Activated CD4-positive, CD25-positive, alpha-beta regulatory T cell (primary cell): ENCODE data around the gene OPA3.

Source experiments
- DNase-seq, 4 experiments: peaks; one replicate each; lab custom pipeline; 2025; lab: John Stamatoyannopoulos, UW

The OPA3 gene

DNA sequence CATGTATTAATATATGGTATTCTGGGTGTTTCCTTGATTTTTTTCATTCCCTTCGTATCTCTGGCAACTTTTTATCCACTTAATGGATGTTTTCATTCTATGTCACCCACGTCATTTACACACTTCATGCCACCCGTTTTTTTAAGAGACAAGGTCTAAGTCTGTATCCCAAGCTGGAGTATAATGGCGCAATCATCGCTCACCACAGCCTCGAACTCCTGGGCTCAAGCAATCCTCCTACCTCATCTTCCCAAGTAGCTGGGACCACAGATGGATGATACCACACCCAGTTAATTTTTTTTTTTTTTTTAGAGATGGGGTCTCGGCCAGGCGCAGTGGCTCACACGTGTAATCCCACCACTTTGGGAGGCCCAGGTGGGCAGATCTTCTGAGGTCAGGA, 80.7 kb downstream of the OPA3 start:
- no peak for DNase-seq

DNA sequence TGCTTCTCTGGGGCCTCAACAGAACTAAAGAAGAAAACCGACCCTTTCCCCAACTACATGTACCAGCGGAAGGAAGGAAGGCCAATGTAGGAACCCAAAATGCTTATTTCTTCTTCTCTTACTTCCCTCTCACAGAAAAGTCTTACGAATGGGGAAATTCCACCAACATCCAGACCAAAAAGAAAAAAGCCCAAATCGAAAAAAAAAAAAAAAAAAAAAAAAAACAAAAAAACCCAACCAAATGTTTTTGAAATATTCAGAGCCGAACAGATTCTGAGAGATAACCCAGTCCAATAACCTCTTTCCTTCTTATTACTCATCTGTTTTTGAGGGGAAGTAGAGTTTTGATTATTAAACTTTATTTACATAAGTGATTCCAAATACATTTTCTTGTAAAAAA, 82.5 kb downstream of the OPA3 start:
- DNase-seq = no peak

DNA sequence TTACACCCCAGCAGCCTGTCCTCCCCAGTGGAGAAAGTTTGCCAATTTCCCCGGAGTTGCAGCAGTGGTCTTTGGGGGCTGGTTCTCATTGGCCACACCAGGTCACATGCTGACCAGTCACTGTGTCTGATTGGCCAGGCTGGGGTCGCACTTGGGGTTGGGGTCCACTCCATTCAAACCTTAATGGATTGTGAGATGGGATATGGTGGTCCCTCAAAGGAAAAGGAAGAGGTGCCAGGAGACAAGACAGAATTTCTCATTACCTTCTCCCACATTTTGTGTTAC, 82.9 kb downstream of the OPA3 start:
- no peak for DNase-seq

DNA sequence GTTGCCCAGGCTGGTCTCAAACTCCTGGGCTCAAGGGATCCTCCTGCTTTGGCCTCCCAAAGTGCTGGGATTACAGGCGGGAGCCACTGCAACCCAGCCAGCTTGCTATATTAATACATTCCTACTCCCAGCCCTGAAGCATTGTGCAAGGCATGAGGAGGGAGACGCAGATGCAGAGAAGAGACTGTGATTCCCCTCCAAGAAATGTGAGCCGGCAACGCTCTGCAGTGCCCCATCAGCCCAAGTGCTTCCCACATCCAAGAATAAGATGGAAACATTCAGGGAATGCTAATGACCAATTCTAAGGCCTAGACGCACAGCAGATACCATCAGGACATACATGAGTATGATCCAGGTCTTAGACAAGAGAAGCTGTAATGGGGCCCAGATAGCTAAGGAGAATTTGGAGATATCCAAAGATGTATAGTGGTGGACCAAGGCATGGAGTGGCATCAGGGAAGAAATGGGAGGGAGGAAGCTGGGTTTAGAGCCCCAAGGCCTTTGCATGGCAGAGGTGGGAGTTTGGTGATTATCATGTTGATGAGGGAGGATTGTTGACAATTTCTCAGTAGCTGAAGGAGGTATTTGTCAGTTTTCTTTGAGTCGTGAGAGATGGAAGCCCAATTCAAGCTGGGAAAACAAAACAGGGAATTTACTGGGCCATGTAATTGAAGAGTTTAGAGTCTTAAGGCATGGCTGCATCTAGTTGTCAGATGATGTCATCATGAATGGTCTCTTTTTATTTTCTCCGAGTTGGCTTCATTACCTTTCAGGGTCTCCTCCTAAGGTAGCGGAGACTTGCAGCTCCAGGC, 83.5 kb downstream of the OPA3 start:
- DNase-seq = no peak

DNA sequence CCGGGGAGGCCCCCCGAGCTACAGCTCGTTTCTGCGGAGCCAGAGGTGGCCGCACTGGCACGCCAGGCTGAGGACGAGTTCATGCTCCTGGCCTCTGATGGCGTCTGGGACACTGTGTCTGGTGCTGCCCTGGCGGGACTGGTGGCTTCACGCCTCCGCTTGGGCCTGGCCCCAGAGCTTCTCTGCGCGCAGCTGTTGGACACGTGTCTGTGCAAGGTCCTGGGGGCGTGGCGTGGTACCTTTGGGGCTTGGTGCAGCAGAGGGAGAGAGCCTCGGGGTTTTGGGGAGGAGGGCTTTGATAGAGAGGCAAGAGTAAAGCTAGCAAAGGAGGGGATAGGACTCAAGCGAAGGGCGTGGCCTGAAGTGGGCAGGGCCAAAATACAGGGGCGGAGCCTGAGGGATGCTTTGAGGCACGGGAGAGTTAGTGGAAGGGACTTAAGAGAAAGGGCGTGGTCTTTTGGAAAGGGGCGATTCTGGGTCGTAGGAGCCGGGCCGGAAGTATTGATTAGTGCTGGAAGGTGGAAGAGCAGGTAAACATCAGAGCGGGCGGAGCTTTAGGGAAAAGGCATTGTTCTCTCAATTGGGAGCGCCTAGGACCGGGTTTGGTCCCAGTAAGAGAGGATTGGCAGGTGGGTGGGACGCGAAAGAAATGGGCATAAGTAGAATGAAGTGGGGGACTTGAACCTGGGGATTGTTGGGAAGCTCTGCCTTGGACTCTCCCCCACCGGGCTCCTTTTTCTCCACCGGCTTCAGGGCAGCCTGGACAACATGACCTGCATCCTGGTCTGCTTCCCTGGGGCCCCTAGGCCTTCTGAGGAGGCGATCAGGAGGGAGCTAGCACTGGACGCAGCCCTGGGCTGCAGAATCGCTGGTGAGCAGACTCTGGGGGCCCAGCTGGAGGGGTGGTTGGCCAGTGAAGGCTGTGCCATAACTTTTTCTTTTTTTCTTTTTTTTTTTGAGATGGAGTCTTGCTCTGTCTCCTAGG, 85.1 kb downstream of the OPA3 start:
- peak in 1 of 4 experiments; percentile 14 for DNase-seq

DNA sequence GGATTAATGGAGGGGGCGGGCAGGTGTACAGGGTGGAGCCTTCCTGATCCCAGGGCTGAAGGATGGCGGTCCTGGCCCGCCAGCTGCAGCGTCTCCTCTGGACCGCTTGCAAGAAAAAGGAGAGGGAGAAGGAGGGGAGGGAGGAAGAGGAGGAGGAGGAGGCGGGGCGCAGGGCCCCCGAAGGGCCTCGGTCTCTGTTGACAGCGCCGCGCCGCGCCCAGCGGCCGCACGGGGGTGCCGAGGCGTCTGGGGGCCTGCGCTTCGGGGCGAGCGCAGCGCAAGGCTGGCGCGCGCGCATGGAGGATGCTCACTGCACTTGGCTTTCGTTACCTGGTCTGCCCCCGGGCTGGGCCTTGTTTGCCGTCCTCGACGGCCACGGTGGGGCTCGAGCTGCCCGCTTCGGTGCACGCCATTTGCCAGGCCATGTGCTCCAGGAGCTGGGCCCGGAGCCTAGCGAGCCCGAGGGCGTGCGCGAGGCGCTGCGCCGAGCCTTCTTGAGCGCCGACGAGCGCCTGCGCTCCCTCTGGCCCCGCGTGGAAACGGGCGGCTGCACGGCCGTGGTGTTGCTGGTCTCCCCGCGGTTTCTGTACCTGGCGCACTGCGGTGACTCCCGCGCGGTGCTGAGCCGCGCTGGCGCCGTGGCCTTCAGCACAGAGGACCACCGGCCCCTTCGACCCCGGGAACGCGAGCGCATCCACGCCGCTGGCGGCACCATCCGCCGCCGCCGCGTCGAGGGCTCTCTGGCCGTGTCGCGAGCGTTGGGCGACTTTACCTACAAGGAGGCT, 86.0 kb downstream of the OPA3 start, which contains the start of gene PPM1N:
TSS of gene PPM1N (plus strand) at position 33 of the 785 bp plus-strand sequence. CDS start at position 63, 30 bp downstream.
- DNase-seq = peak; percentile 15 to 57 (median 44)

DNA sequence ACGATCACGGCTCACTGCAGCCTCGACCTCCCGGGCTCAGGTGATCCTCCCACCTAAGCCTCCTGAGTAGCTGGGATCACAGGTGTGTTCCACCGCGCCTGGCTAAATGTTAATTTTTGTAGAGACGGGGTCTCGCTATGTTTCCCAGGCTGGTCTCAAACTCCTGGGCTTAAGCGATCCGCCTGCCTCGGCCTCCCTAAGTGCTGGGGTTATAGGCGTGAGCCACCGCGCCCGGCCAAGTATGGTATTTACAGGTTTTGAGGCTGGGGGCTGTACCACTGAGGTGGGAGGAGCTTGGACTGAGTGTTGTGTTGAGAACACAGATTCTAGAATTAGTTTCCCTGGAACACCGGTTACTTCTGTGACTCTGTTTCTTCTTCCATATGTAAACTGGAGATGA, 86.8 kb downstream of the OPA3 start:
- no peak for DNase-seq

DNA sequence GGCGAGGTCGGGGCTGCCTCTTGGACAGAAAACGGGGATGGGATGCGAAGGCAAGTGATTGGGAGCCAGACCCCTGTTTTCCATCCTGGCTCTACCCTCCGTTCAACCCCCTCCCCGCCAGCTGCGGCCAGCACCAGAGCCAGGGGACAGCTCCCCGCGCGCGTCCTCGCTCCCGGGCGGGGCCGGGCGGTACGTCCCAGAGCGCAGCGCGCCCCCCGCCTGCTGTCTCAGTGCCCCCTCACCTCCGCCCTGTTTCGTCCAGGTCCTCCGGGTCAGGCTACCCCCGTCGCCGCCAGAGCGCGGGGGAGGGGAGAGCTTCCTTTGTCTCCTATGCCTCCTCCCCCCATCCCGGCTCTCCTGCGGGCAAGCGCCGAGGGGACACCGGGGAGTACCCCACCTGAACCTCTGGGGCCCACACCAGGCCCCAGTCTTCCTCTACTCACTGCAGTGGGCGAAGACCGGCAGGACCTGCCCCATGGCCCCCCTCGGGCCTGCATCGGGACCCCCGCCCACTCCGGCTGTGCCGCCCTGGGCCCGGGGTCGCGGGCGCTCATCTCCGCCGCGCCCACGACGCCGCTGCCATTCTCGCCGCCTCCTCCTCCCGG, 88.2 kb downstream of the OPA3 start:
- peak in 1 of 4 experiments; percentile 22 for DNase-seq

DNA sequence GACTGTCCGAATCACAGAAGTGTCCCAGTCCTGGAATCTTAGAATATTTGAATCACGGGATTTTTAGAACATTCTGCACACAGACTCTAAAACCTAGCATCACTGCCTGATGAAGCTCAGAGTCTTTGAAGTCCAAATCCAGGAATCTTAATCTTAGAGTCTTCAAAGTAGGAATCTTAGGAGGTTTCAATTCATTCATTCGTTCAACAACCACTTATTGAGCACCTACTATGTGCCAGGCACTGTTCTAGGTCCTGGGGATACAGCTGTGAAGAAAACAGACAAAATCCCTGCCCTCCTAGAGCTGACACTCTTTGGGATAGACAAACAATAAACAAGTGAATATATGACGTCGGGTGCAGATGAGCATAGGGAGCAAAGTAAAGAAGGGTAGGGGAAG, 89.4 kb downstream of the OPA3 start:
- no peak for DNase-seq

DNA sequence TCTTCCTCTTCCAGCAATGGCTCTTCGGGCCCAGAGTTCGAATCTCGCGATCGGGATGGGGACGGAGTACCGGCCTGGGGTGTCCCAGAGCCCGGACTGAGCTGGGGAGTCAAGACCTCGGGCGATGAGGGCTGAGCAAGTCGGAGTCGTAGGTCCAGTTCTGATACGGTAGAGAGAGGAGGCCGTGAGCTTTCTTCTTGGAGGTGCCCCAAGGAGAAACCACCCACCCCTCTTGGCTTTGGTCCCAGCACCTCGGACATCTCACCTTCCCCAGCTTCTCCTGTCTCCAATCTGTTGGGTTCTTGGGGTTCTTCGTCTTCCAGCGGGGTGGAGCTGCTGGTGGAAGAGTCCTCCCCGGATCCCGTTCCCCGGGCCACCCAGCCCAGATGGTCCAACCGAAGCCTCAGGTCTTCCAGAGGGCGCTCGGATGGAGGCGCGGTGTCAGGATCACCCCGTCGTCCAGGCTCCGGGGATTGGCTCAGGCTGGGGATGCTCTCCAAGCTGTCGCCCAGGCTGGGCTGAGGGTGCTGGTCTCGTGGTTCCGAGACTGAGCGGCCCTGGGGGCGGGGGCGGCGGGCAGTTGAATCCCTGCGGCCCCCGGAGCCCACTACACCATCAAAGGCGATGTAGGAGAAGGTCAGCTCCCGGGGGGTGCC, 90.2 kb downstream of the OPA3 start:
- no peak for DNase-seq

DNA sequence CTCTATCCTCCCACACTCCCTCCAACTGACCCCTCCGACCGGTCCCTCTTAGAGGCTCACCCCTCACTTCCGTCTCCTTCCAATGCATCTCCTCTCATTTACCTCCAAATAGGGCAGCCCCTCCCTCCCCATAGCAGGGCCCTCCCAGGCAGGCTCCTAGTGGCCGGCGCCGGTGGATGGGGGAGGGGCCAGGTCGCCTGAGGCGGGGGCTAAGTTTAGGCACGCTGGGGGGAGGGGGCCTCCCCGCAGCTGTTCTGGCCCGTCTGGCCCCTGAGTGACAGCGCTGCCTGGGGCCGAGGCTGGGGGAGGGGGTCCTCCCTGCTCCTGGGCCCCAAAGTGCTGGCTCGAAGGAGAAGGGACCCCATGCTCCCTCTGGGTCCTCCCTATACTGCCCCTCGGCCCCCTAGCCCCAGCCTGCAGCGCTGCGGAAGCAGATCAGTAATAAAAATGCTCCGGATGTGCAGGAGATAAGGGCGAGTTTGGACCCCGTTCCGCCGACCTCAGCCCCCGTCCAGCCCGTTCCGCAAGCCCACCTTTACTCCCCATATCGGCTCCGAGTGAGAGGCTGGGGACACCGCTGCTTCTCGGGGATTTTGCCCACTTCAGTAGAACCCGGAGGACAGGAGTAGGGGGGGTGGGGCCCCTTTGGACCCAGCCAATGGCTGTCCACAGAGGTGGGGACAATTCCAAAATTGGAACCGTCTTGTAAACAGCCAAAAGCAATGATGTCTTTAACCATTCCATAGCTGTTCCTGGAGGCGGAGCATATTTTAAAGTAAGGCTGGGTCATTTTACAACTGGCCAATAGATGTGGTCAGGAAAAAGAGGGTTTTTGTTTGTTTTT, 91.8 kb downstream of the OPA3 start:
- no peak for DNase-seq

DNA sequence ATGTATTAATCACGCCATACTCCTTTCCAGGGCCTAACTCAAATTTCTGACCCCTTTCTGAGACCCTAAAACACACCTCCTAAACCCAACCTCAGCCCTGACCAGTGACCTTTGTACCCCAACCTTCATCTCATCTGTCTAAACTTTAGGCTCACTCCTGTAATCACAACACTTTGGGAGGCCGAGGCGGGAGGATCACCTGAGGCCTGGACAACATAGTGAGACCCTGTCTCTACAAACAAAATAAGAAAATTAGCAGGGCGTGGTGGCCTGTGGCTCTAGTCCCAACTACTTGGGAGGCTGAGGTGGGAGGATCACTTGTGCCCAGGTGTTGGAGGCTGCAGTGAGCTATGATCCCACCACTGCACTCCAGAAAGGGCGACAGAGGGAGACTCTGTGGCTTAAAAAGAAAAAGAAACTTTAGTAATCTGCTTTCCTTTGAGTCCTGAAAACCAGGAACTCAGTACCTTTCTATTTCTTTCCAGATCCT, 92.4 kb downstream of the OPA3 start:
- DNase-seq = no peak

DNA sequence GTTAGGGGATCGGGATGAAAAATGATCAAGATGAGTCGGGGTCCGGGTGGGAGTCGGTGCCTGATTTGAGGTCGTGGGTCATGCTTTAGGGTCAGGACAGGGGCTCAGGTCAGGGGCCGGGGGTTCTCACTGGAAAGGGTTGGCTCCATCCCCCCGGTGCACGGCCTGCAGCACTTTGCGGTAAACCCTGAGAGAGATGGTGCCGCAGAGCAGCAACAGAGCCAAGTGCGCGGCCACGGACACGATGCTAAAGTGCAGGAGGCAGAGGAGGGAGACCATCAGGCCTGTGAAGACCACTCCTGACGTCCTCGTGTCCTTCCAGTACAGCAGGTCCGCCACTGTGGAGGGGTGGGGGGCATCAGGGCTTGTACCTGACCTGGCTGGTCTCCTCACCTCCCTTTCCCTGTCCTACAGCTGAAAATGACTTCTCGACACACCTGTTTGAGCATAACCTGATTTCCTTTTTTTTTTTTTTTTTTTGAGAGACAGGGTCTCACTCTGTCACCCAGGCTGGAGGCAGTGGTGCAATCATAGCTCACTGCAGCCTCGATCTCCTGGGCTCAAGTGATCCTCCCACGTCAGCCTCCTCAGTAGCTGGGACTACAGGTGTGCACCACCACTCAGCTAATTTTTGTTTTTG, 95.3 kb downstream of the OPA3 start:
- no peak for DNase-seq

DNA sequence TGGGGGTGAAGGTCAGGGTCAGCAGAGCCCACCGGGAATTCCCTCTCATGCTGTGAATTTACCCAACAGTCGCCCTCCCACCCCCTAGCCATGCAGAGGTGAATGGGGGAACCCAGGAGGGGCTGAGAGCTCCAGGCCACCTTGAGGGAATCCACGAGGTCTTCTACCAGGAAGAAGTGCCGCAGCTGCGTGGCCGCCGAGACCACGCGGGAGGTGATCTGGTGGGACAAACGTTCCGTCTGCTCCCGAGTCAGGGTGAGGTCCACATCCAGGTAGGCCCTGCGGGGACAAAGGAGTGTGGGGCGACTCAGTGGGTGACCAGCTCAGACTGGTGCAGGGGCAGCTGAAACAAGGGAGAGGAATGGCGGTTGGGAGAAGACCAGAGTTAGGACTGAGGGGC, 95.9 kb downstream of the OPA3 start:
- no peak for DNase-seq

DNA sequence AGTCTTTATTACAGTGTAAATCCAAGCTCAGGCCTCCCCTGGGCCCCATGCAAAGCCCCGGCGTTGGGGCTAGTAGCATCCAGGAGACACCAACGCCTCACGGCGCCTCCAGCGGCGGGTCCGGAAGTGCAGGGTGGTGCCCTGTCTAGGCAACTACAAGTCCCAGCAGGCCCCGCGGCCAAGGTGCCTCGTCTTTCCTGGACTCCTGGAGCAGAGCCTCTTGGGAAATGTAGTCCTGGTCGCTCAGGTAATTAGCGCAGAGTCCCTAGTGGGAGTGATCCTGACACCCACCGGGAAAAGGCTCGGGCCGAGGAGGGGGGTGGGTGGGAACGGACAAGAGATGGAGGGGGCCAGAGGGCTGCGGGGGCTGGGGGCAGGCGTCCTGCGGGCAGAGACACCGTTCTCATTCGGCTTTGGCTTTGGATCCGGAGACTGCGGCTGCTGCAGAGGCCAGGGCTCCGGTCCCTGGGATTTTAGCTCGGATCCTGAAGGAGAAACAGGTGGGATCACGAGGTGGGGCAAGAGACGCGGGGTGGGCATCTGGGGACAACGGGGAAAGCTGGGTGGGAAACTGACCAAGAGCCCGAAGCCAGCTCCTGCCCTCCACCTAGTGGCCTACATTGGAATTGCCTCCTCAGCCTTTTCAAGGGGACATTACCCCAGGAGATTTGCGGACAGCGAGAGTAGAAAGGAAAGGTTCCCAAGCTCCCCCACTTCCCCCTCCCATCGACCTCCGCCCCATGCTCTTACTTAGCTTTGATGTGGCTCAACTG, 99.1 kb downstream of the OPA3 start:
- DNase-seq = peak; percentile 94 to 98 (median 95)

DNA sequence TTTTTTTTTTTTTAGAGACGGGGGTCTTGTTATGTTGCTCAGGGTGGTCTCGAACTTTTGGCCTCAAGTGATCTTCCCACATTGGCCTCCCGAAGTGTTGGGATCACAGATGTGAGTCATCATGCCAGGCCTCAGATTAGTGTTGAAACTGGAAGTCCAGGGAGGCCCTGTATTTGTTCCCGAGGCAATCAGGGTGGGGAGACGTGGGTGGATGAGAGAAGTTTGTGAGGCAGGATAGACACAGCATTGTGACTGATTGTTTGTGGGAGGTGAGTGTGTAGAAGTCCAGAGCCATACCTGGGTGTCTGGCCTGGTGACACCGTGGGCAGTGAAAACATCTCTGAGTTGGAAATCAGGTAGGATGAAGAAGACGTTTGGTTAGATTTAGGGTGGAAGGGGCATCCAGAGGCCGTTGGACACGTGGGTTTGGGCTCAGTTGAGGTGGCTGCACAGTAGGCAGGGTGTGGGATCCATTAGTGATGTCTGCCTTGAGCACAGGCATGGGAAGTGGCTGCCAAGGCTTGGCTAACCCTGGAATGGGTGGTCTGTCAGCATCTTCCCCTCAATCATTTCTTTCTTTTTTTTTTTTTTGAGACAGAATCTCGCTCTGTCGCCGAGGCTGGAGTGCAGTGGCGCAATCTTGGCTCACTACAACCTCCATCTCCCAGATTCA, 100.2 kb downstream of the OPA3 start:
- DNase-seq = no peak

DNA sequence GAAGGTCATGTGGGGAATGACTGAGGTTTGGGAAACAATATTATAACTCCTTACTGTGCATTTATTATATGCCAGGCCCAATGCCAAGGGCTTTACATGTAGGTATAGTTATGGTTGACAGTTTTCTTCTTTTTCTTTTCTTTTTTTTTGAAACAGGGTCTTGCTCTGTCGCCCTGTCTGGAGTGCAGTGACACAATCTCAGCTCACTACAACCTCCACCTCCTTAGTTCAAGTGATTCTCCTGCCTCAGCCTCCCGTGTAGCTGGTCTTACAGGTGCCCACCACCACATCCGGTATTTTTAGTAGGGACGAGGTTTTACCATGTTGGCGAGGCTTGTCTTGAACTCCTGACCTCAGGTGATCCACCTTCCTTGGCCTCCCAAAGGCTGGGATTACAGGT, 101.6 kb downstream of the OPA3 start:
- no peak for DNase-seq
